ENCODE measurements around the gene CACNA1H.

Gene CACNA1H

GRCh38 chr16:1172651-1173050 is 19.7 kb downstream of the CACNA1H start:
- Histone ChIP-seq H3K4me3 (IDR thresholded peaks at IDR 0.05; ENCODE audit: insufficient read depth, low read depth, low read length) (no peak overlapping the region), H3K27me3 (ENCODE audit: insufficient read depth, low read depth) (peaks cover 95% of the 10 kb centered on the region), H3K4me2 (no peak overlapping the region), H3K27ac (no peak overlapping the region), H3K4me1 (ENCODE audit: low read depth, poor library complexity, severe bottlenecking) (no peaks in the 10 kb centered on the region), H3K9ac (no peak overlapping the region), H2AFZ (ENCODE audit: low read depth) (no peak overlapping the region), H3K79me2 (ENCODE audit: insufficient read depth, low read depth) (no peaks in the 10 kb centered on the region), H4K20me1 (ENCODE audit: insufficient read depth) (no peaks in the 10 kb centered on the region), H3K36me3 (ENCODE audit: insufficient read depth) (no peaks in the 10 kb centered on the region)
- TF ChIP-seq CTCF (conservative IDR thresholded peaks at IDR 0.05; ENCODE audit: low read depth, low read length): no peak

- Histone ChIP-seq H3K4me3 (IDR thresholded peaks at IDR 0.05; ENCODE audit: insufficient read depth, low read depth, low read length) (no peak overlapping the region), H3K36me3 (ENCODE audit: insufficient read depth) (no peaks in the 10 kb centered on the region), H4K20me1 (ENCODE audit: insufficient read depth) (no peaks in the 10 kb centered on the region), H3K27me3 (ENCODE audit: insufficient read depth, low read depth) (peaks cover 93% of the 10 kb centered on the region), H3K27ac (no peak overlapping the region), H3K9ac (no peak overlapping the region), H3K4me1 (ENCODE audit: low read depth, poor library complexity, severe bottlenecking) (no peaks in the 10 kb centered on the region), H3K79me2 (ENCODE audit: insufficient read depth, low read depth) (no peaks in the 10 kb centered on the region), H3K4me2 (no peak overlapping the region), H2AFZ (ENCODE audit: low read depth) (no peak overlapping the region)
- TF ChIP-seq CTCF (conservative IDR thresholded peaks at IDR 0.05; ENCODE audit: low read depth, low read length): no peak
Observed at GRCh38 chr16:1173788-1174451, 21.0 kb downstream of the CACNA1H start.

- Histone ChIP-seq H3K36me3 (ENCODE audit: insufficient read depth) (no peaks in the 10 kb centered on the region), H3K27me3 (ENCODE audit: insufficient read depth, low read depth) (peaks cover 95% of the 10 kb centered on the region), H3K79me2 (ENCODE audit: insufficient read depth, low read depth) (no peaks in the 10 kb centered on the region), H3K27ac (no peak overlapping the region), H3K4me3 (IDR thresholded peaks at IDR 0.05; ENCODE audit: insufficient read depth, low read depth, low read length) (no peak overlapping the region), H3K4me1 (ENCODE audit: low read depth, poor library complexity, severe bottlenecking) (no peaks in the 10 kb centered on the region), H3K4me2 (no peak overlapping the region), H4K20me1 (ENCODE audit: insufficient read depth) (no peaks in the 10 kb centered on the region), H3K9ac (no peak overlapping the region), H2AFZ (ENCODE audit: low read depth) (no peak overlapping the region)
- TF ChIP-seq CTCF (conservative IDR thresholded peaks at IDR 0.05; ENCODE audit: low read depth, low read length): no peak
Observed at GRCh38 chr16:1174477-1175357, 21.8 kb downstream of the CACNA1H start.

GRCh38 chr16:1175566-1176279 is 22.8 kb downstream of the CACNA1H start:
- H3K9ac ChIP-seq: no peak overlapping the region
- no peak overlapping the region for H3K4me3 ChIP-seq (IDR thresholded peaks at IDR 0.05; ENCODE audit: insufficient read depth, low read depth, low read length)
- no peak overlapping the region for H2AFZ ChIP-seq (ENCODE audit: low read depth)
- H3K27me3 ChIP-seq (ENCODE audit: insufficient read depth, low read depth): peaks cover 94% of the 10 kb centered on the region
- H3K4me2 ChIP-seq: no peak overlapping the region
- H3K36me3 ChIP-seq (ENCODE audit: insufficient read depth): no peaks in the 10 kb centered on the region
- no peaks in the 10 kb centered on the region for H4K20me1 ChIP-seq (ENCODE audit: insufficient read depth)
- no peaks in the 10 kb centered on the region for H3K4me1 ChIP-seq (ENCODE audit: low read depth, poor library complexity, severe bottlenecking)
- H3K27ac ChIP-seq: no peak overlapping the region
- H3K79me2 ChIP-seq (ENCODE audit: insufficient read depth, low read depth): no peaks in the 10 kb centered on the region
- TF ChIP-seq CTCF (conservative IDR thresholded peaks at IDR 0.05; ENCODE audit: low read depth, low read length): no peak
